Measurements from ENCODE around the gene FDXR.
A peak's percentile ranks its signal among the peaks of the same experiment; 100 is the strongest.

FDXR gene

GRCh38 chr17:74855323-74855722 is 17.5 kb downstream of the FDXR start:
- no peak for DNase-seq

GRCh38 chr17:74854792-74855191 is 18.0 kb downstream of the FDXR start:
- DNase-seq: no peak

- DNase-seq: no peak
Measured at GRCh38 chr17:74853669-74854068, 19.1 kb downstream of the FDXR start.

- no peak for DNase-seq
Measured at GRCh38 chr17:74853048-74853397, 19.8 kb downstream of the FDXR start.

GRCh38 chr17:74852237-74853047 is 20.4 kb downstream of the FDXR start:
- peak in 2 of 3 experiments; percentile 94 to 97 for DNase-seq

GRCh38 chr17:74851612-74852236 is 21.1 kb downstream of the FDXR start:
- peak; percentile 56 to 87 (median 83) for DNase-seq

- peak in 1 of 3 experiments; percentile 47 for DNase-seq
Measured at GRCh38 chr17:74850914-74851313, 21.9 kb downstream of the FDXR start.

GRCh38 chr17:74850310-74850709 is 22.5 kb downstream of the FDXR start:
- DNase-seq: no peak

- DNase-seq: no peak
Measured at GRCh38 chr17:74848656-74849399, 24.0 kb downstream of the FDXR start.

GRCh38 chr17:74846621-74847020 is 26.2 kb downstream of the FDXR start:
- DNase-seq: no peak

GRCh38 chr17:74843352-74843627 is 29.5 kb downstream of the FDXR start:
- no peak for DNase-seq

GRCh38 chr17:74842599-74843351 is 30.0 kb downstream of the FDXR start:
- peak in 2 of 3 experiments; percentile 9 to 50 for DNase-seq

- no peak for DNase-seq
Measured at GRCh38 chr17:74842146-74842598, 30.6 kb downstream of the FDXR start.

- no peak for DNase-seq
Measured at GRCh38 chr17:74840989-74841666, 31.7 kb downstream of the FDXR start.

- DNase-seq: no peak
Measured at GRCh38 chr17:74839990-74840852, 32.6 kb downstream of the FDXR start.

- peak in 1 of 3 experiments; percentile 4 for DNase-seq
Measured at GRCh38 chr17:74838274-74838673, 34.5 kb downstream of the FDXR start.

- DNase-seq: no peak
Measured at GRCh38 chr17:74836691-74837467, 35.9 kb downstream of the FDXR start.

GRCh38 chr17:74836191-74836590 is 36.6 kb downstream of the FDXR start:
- no peak for DNase-seq

GRCh38 chr17:74833501-74834377 is 39.1 kb downstream of the FDXR start:
- peak in 2 of 3 experiments; percentile 15 to 20 for DNase-seq

GRCh38 chr17:74832421-74832820 is 40.4 kb downstream of the FDXR start:
- peak; percentile 42 to 52 (median 49) for DNase-seq
